ENCODE measurements around the gene YBX1. TPM values are rescaled to one million over a fixed set of nuclear protein-coding genes. Genes with fewer than 3 reads are reported as not detected.

Gene YBX1
- total RNA-seq, 4 donors from 2014 or later: 594 to 809 (median 657) TPM

GRCh38 chr1:42732126-42732680 is 50.0 kb downstream of the YBX1 start:
- TF ChIP-seq CTCF (IDR thresholded peaks at IDR 0.05; ENCODE audit: low read depth): no peak

- no peak for TF ChIP-seq CTCF (IDR thresholded peaks at IDR 0.05; ENCODE audit: low read depth)
Measured at GRCh38 chr1:42733415-42734200, 51.4 kb downstream of the YBX1 start.

- TF ChIP-seq CTCF (IDR thresholded peaks at IDR 0.05; ENCODE audit: low read depth): no peak
Measured at GRCh38 chr1:42734201-42735035, 52.2 kb downstream of the YBX1 start.

GRCh38 chr1:42735056-42735455 is 52.8 kb downstream of the YBX1 start:
- no peak for TF ChIP-seq CTCF (IDR thresholded peaks at IDR 0.05; ENCODE audit: low read depth)

GRCh38 chr1:42735477-42736105 is 53.4 kb downstream of the YBX1 start:
- no peak for TF ChIP-seq CTCF (IDR thresholded peaks at IDR 0.05; ENCODE audit: low read depth)

GRCh38 chr1:42736152-42736551 is 53.9 kb downstream of the YBX1 start:
- TF ChIP-seq CTCF (IDR thresholded peaks at IDR 0.05; ENCODE audit: low read depth): no peak

All from subcutaneous adipose tissue (tissue), 4 donors.